GM12878 (cell line): ENCODE data around the gene PHRF1. TPM values are rescaled to one million over a fixed set of nuclear protein-coding genes. Genes with fewer than 3 reads are reported as not detected.

ENCODE experiments used
- ASH2L ChIP-seq: fragments of 300-600, 200-600 bp; sonication (generic); IDR thresholded peaks from 2 replicates; pipeline ENCODE4 v1.6.1; 2017; ENCODE audit warnings: low read depth, mild to moderate bottlenecking, borderline replicate concordance
- BCL11A ChIP-seq: IDR thresholded peaks from 2 replicates; pipeline ENCODE4 v1.6.1; 2011; ENCODE audit warnings: low read depth, low read length
- BCL3 ChIP-seq: IDR thresholded peaks from 2 replicates; pipeline ENCODE4 v1.6.1; 2011; ENCODE audit warnings: borderline replicate concordance, low read depth, mild to moderate bottlenecking, moderate library complexity, low read length; ENCODE audit not compliant: insufficient read depth, poor library complexity, severe bottlenecking
- BHLHE40 ChIP-seq, 2 experiments: fragments of 450-650 bp in 1 of 2; IDR thresholded peaks; 2 replicates each; pipeline ENCODE4 v1.6.1; 2011 to 2017; ENCODE audit warnings: low read depth in 2 of 2, borderline replicate concordance in 1 of 2, improper control_type of control experiment in 1 of 2, low read length in 1 of 2, mild to moderate bottlenecking in 1 of 2
- BRCA1 ChIP-seq: IDR thresholded peaks from 2 replicates; pipeline ENCODE4 v1.6.1; 2011; ENCODE audit warnings: low read depth, low read length, improper control_type of control experiment
- E4F1 ChIP-seq: fragments of 450-650 bp; IDR thresholded peaks from 2 replicates; pipeline ENCODE4 v1.6.1; 2018; ENCODE audit warnings: borderline replicate concordance, mild to moderate bottlenecking; ENCODE audit not compliant: partially characterized antibody
- EGR1 ChIP-seq, 2 experiments: IDR thresholded peaks; 1 replicate in 1 of 2; 2 replicates in 1 of 2; pipeline ENCODE4 v1.6.1; 2011 to 2012; ENCODE audit warnings: low read depth in 2 of 2, low read length in 2 of 2, borderline replicate concordance in 1 of 2, mild to moderate bottlenecking in 1 of 2, moderate library complexity in 1 of 2
- ETV6 ChIP-seq, 2 experiments: fragments of 450-650 bp in 1 of 2; IDR thresholded peaks in 1 of 2; conservative IDR thresholded peaks in 1 of 2; 2 replicates each; pipeline ENCODE4 v1.6.1; 2014; ENCODE audit warnings: antibody characterized with exemption in 1 of 2, borderline replicate concordance in 1 of 2, low read depth in 1 of 2, mild to moderate bottlenecking in 1 of 2, moderate library complexity in 1 of 2
- MEF2B ChIP-seq: fragments of 450-650 bp; IDR thresholded peaks from 2 replicates; pipeline ENCODE4 v1.6.1; 2018; ENCODE audit warnings: mild to moderate bottlenecking, moderate library complexity; ENCODE audit not compliant: partially characterized antibody, poor library complexity, severe bottlenecking
- NBN ChIP-seq: fragments of 450-650 bp; IDR thresholded peaks from 2 replicates; pipeline ENCODE4 v1.6.1; 2016
- NR2C1 ChIP-seq: fragments of 450-650 bp; IDR thresholded peaks from 2 replicates; pipeline ENCODE4 v1.6.1; 2017; ENCODE audit warnings: antibody characterized with exemption, mild to moderate bottlenecking, moderate library complexity
- RUNX3 ChIP-seq: IDR thresholded peaks from 2 replicates; pipeline ENCODE4 v1.6.1; 2012; ENCODE audit warnings: low read length, inconsistent platforms
- SMAD5 ChIP-seq: IDR thresholded peaks from 2 replicates; pipeline ENCODE4 v1.6.1; 2016; ENCODE audit warnings: antibody characterized with exemption, low read depth
- STAT1 ChIP-seq: fragments of 450-650 bp; conservative IDR thresholded peaks from 2 replicates; pipeline ENCODE4 v1.6.1; 2014; ENCODE audit warnings: antibody characterized with exemption, mild to moderate bottlenecking
- TARDBP ChIP-seq: IDR thresholded peaks from 2 replicates; pipeline ENCODE4 v1.6.1; 2016; ENCODE audit warnings: borderline replicate concordance
- USF1 ChIP-seq: IDR thresholded peaks from 2 replicates; pipeline ENCODE4 v1.6.1; 2011; ENCODE audit warnings: borderline replicate concordance, low read depth, mild to moderate bottlenecking, moderate library complexity, mixed read lengths, low read length; ENCODE audit not compliant: insufficient read depth; ENCODE audit errors: extremely low read length
- YY1 ChIP-seq: IDR thresholded peaks from 2 replicates; pipeline ENCODE4 v1.6.1; 2011; ENCODE audit warnings: low read depth, mild to moderate bottlenecking, low read length
- ZBED1 ChIP-seq: IDR thresholded peaks from 2 replicates; pipeline ENCODE4 v1.6.1; 2016; ENCODE audit warnings: borderline replicate concordance
- ZBTB33 ChIP-seq: fragments of 450-650 bp; IDR thresholded peaks from 2 replicates; pipeline ENCODE4 v1.6.1; 2017; ENCODE audit warnings: mild to moderate bottlenecking
- ZNF207 ChIP-seq: fragments of 450-650 bp; IDR thresholded peaks from 2 replicates; pipeline ENCODE4 v1.6.1; 2014; ENCODE audit warnings: antibody characterized with exemption, mild to moderate bottlenecking, borderline replicate concordance
- ZNF24 ChIP-seq: fragments of 450-650 bp; IDR thresholded peaks from 2 replicates; pipeline ENCODE4 v1.6.1; 2017; ENCODE audit warnings: antibody characterized with exemption, mild to moderate bottlenecking
- ZNF622 ChIP-seq: fragments of 450-650 bp; IDR thresholded peaks from 2 replicates; pipeline ENCODE4 v1.6.1; 2017; ENCODE audit warnings: mild to moderate bottlenecking, inconsistent platforms
- ZSCAN29 ChIP-seq: fragments of 450-650 bp; IDR thresholded peaks from 2 replicates; pipeline ENCODE4 v1.6.1; 2017; ENCODE audit warnings: mild to moderate bottlenecking, moderate library complexity
- polyA plus RNA-seq, 11 experiments: library from polyadenylated mRNA; depleted of rRNA in 4 of 11; unstranded in 6 of 11; stranded (reverse) in 5 of 11; fragments of >200 nt; fragmentation: Nextera tagmentation in 4 of 11; fragmentation: Illumina TruSeq in 1 of 11; extraction: Ambion mirVana in 4 of 11; extraction: Trizol in 1 of 11; gene quantifications; 1 replicate in 1 of 11; 2 replicates in 10 of 11; pipeline versions ENCODE4 v1.2.1 to v1.2.3, GENCODE V29; 2011 to 2016; ENCODE audit warnings: inconsistent platforms in 2 of 11, missing spikeins in 2 of 11, low read depth in 1 of 11
- total RNA-seq, 4 experiments: library from RNA; depleted of rRNA in 3 of 4; stranded (reverse); fragments of >200 nt in 3 of 4; fragmentation: Illumina TruSeq in 1 of 4; extraction: Trizol in 1 of 4; gene quantifications; 2 replicates each; pipeline versions ENCODE4 v1.2.1 to v1.2.3, GENCODE V29; 2013 to 2021

The PHRF1 gene
- total and polyA plus RNA-seq, 10 of the 15 experiments (the other 5 are each of a cell fraction or from before 2014, with no cell fraction given): 0.13 to 43.5 (median 15.1) TPM

GRCh38 chr11:568306-569157, 7.7 kb upstream of the PHRF1 start (continued):
- TF ChIP-seq BCL3 (no peak), ZBED1 (no peak), ZNF622 (no peak), TARDBP (no peak), MEF2B (no peak), RUNX3 (no peak), ZBTB33 (no peak), ASH2L (no peak), ZSCAN29 (peak; percentile 31; the same call in 1 of the 2 replicates), BRCA1 (no peak), ZNF207 (no peak), USF1 (no peak), BCL11A (no peak), YY1 (0 out of 2 replicates have a peak, but pooled peaks have one; percentile 20), E4F1 (no peak), NBN (no peak), NR2C1 (peak; percentile 44), SMAD5 (no peak), ETV6 (conservative IDR thresholded peaks at IDR 0.05 in 1 of 2, IDR thresholded peaks at IDR 0.05 in 1 of 2; ENCODE audit: borderline replicate concordance in 1 of 2, low read depth in 1 of 2) (no peak), STAT1 (0 out of 2 replicates have a peak, but pooled peaks have one; percentile 36), BHLHE40 (IDR thresholded peaks at IDR 0.05; ENCODE audit: borderline replicate concordance in 1 of 2, low read depth in 2 of 2, low read length in 1 of 2) (peak; percentile 95 to 99), EGR1 (IDR thresholded peaks at IDR 0.05; ENCODE audit: borderline replicate concordance in 1 of 2, low read depth in 2 of 2, low read length in 2 of 2) (peak in 1 of 2 experiments; percentile 65; a peak in 1 of 3 replicates), ZNF24 (no peak)
